K562 (cell line): Measurements from ENCODE around the gene NAA80. TPM values are rescaled to one million over a fixed set of nuclear protein-coding genes. Genes with fewer than 3 reads are reported as not detected.

Experiments used
- HDAC1 ChIP-seq, 2 experiments: fragments of 450-650 bp; IDR thresholded peaks; 2 replicates each; pipeline ENCODE4 v1.6.1; 2016 to 2017; ENCODE audit warnings: inconsistent platforms in 1 of 2, mild to moderate bottlenecking in 1 of 2, moderate library complexity in 1 of 2
- HNRNPL ChIP-seq: fragments of 200-400 bp; formaldehyde crosslinking; IDR thresholded peaks from 2 replicates; pipeline ENCODE4 v1.6.1; 2017; ENCODE audit warnings: low read depth, mild to moderate bottlenecking, low read length
- KAT7 ChIP-seq: sonication (generic); formaldehyde crosslinking; IDR thresholded peaks from 2 replicates; pipeline ENCODE4 v1.8.0; 2022; ENCODE audit warnings: missing genetic modification reagents, mild to moderate bottlenecking, borderline replicate concordance
- POLR2A ChIP-seq: fragments of 450-650 bp; conservative IDR thresholded peaks from 2 replicates; pipeline ENCODE4 v1.6.1; 2016
- RBFOX2 ChIP-seq: fragments of 200-400 bp; formaldehyde crosslinking; IDR thresholded peaks from 2 replicates; pipeline ENCODE4 v1.6.1; 2017; ENCODE audit warnings: low read depth, mild to moderate bottlenecking, low read length, moderate library complexity
- RBM14 ChIP-seq: fragments of 200-400 bp; formaldehyde crosslinking; IDR thresholded peaks from 2 replicates; pipeline ENCODE4 v1.6.1; 2018; ENCODE audit warnings: low read depth, mild to moderate bottlenecking, low read length, moderate library complexity, borderline replicate concordance; ENCODE audit not compliant: insufficient read depth
- SAP30 ChIP-seq: fragments of 200-600 bp; sonication (generic); IDR thresholded peaks from 2 replicates; pipeline ENCODE4 v1.6.1; 2012; ENCODE audit warnings: borderline replicate concordance, low read depth, mild to moderate bottlenecking, moderate library complexity, low read length, control low read depth, inconsistent platforms; ENCODE audit not compliant: insufficient read depth, poor library complexity, severe bottlenecking
- SPI1 ChIP-seq: IDR thresholded peaks from 2 replicates; pipeline ENCODE4 v1.6.1; 2011; ENCODE audit warnings: low read depth, low read length, control low read depth, borderline replicate concordance
- SUPT5H ChIP-seq: fragments of 450-650 bp; IDR thresholded peaks from 2 replicates; pipeline ENCODE4 v1.6.1; 2016
- ZBTB1 ChIP-seq: sonication (generic); formaldehyde crosslinking; IDR thresholded peaks from 2 replicates; pipeline ENCODE4 v1.8.1; 2023; ENCODE audit warnings: missing genetic modification reagents, low read depth, mild to moderate bottlenecking, borderline replicate concordance
- ZBTB11 ChIP-seq, 3 experiments: fragments of 200-800 bp in 1 of 3; fragments of 250-450 bp in 1 of 3; fragments of 450-650 bp in 1 of 3; sonication (Bioruptor Pico) in 1 of 3; sonication (Bioruptor generic) in 1 of 3; formaldehyde crosslinking in 1 of 3; IDR thresholded peaks; 2 replicates each; pipeline versions ENCODE4 v1.6.1 to v1.8.0; 2016 to 2022; ENCODE audit warnings: mild to moderate bottlenecking in 2 of 3, missing genetic modification characterization in 2 of 3, missing compliant biosample characterization in 1 of 3, moderate library complexity in 1 of 3
- ZBTB40 ChIP-seq, 2 experiments: fragments of 450-650 bp in 1 of 2; sonication (generic) in 1 of 2; formaldehyde crosslinking in 1 of 2; IDR thresholded peaks; 2 replicates each; pipeline versions ENCODE4 v1.7.1 to v1.9.0; 2016 to 2022; ENCODE audit warnings: inconsistent platforms in 1 of 2, mild to moderate bottlenecking in 1 of 2, missing genetic modification reagents in 1 of 2
- polyA plus RNA-seq, 8 experiments: library from polyadenylated mRNA; depleted of rRNA in 4 of 8; stranded (reverse) in 5 of 8; unstranded in 3 of 8; fragments of >200 nt; fragmentation: Nextera tagmentation in 2 of 8; fragmentation: Illumina TruSeq in 1 of 8; extraction: Ambion mirVana in 2 of 8; extraction: Trizol in 1 of 8; gene quantifications; 2 replicates each; pipeline versions ENCODE4 v1.2.1 to v1.2.3, GENCODE V29; 2011 to 2014; ENCODE audit warnings: inconsistent platforms in 1 of 8, missing spikeins in 1 of 8
- total RNA-seq, 7 experiments: library from RNA; depleted of rRNA in 6 of 7; stranded (reverse); fragments of >200 nt in 6 of 7; fragmentation: Illumina TruSeq in 2 of 7; extraction: Trizol in 2 of 7; gene quantifications; 2 replicates each; pipeline versions ENCODE4 v1.2.1 to v1.2.3, GENCODE V29; 2011 to 2021; ENCODE audit warnings: low replicate concordance in 1 of 7

NAA80 gene
- total and polyA plus RNA-seq, 9 of the 15 experiments (the other 6 are each of a cell fraction or from before 2014, with no cell fraction given): 0.82 to 24.0 (median 8.6) TPM

DNA sequence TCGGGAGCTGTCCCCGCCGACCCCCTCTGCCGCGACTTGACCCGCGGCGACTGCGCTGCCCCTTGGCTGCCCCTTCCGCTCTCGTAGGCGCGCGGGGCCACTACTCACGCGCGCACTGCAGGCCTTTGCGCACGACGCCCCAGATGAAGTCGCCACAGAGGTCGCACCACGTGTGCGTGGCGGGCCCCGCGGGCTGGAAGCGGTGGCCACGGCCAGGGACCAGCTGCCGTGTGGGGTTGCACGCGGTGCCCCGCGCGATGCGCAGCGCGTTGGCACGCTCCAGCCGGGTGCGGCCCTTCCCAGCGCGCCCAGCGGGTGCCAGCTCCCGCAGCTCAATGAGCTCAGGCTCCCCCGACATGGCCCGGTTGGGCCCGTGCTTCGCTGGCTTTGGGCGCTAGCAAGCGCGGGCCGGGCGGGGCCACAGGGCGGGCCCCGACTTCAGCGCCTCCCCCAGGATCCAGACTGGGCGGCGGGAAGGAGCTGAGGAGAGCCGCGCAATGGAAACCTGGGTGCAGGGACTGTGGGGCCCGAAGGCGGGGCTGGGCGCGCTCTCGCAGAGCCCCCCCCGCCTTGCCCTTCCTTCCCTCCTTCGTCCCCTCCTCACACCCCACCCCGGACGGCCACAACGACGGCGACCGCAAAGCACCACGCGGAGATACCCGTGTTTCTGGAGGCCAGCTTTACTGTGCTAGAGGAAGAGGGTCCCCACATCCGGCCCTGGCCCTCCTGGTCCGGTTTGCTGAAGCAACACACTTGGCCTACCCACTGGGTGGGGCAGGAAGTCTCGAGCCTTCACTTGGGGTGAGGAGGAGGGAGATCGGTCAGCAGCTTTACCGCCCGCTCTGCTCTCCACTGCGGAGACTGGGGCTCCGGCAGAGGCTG, 41.5 kb upstream of the NAA80 start, which contains the start of gene RASSF1 (continued):
- TF ChIP-seq ZBTB11 (CRISPR knock-in tag; IDR thresholded peaks at IDR 0.05): 0 out of 6 replicates have a peak, but pooled peaks of 2 of the 3 experiments have one; percentile 43 to 50
- TF ChIP-seq SUPT5H: 0 out of 2 replicates have a peak, but pooled peaks have one; percentile 42
- 0 out of 2 replicates have a peak, but pooled peaks have one; percentile 58 for TF ChIP-seq KAT7 (CRISPR knock-in tag)
- TF ChIP-seq ZBTB40 (IDR thresholded peaks at IDR 0.05): 0 out of 2 replicates have a peak, but pooled peaks have one; percentile 44
- no peak for TF ChIP-seq ZBTB40 (CRISPR knock-in tag; IDR thresholded peaks at IDR 0.05)
- peak; percentile 69 for TF ChIP-seq POLR2A
- peak; percentile 85 for TF ChIP-seq RBFOX2
- TF ChIP-seq HDAC1 (IDR thresholded peaks at IDR 0.05): no peak
- peak; percentile 69 for TF ChIP-seq SAP30
- TF ChIP-seq HNRNPL: 0 out of 2 replicates have a peak, but pooled peaks have one; percentile 22
- peak; percentile 23; the same call in 1 of the 2 replicates for TF ChIP-seq ZBTB1
- no peak for TF ChIP-seq SPI1
- 0 out of 2 replicates have a peak, but pooled peaks have one; percentile 49 for TF ChIP-seq RBM14
